Prostate gland (tissue), 2 donors: ENCODE data around the gene COPG1.

Source experiments
- CTCF ChIP-seq, 4 experiments: fragments of 200-600 bp in 2 of 4; fragments of 450-650 bp in 2 of 4; sonication (generic) in 2 of 4; IDR thresholded peaks; 1 replicate in 3 of 4; 2 replicates in 1 of 4; pipeline ENCODE4 v1.5.1; 2016 to 2019; ENCODE audit warnings: antibody characterized with exemption in 4 of 4, mild to moderate bottlenecking in 2 of 4, moderate library complexity in 2 of 4
- POLR2A ChIP-seq: fragments of 450-650 bp; IDR thresholded peaks from one replicate; pipeline ENCODE4 v1.6.1; 2016; ENCODE audit warnings: antibody characterized with exemption, mild to moderate bottlenecking

- TF ChIP-seq POLR2A = no peak
- no peak for TF ChIP-seq CTCF (IDR thresholded peaks at IDR 0.05)
These were observed 42.0 kb downstream of the COPG1 start for GRCh38 chr3:129291236-129291886.
